A375 (cell line): ENCODE data around the gene PIANP. TPM values are rescaled to one million over a fixed set of nuclear protein-coding genes. Genes with fewer than 3 reads are reported as not detected.

Experiments
- small RNA-seq: library from RNA; depleted of rRNA; stranded (forward); fragments of <200 nt; gene quantifications from one replicate; pipeline ENCODE3, GENCODE V24; 2014
- total RNA-seq: library from RNA; depleted of rRNA; stranded (reverse); fragments of >200 nt; shearing (Covaris generic); gene quantifications from 2 replicates; pipeline ENCODE4 v1.2.3, GENCODE V29; 2014; rRNA removed

Gene PIANP
- 0.08 TPM in 1 of 2 replicates, not detected in the other for total RNA-seq

GRCh38 chr12:6700646-6701051 is at the start of gene PIANP:
Gene PIANP, minus strand, starts transcription at chr12:6700815. Its CDS starts 2,754 bp downstream, at chr12:6698061.

GRCh38 chr12:6723607-6724408 is 23.2 kb upstream of the PIANP start, which contains the start of gene COPS7A:
Gene COPS7A, plus strand, starts transcription at chr12:6724046. Its CDS starts 611 bp downstream, at chr12:6724657.

GRCh38 chr12:6688999-6689882 is 11.4 kb downstream of the PIANP start, which contains the start of gene ZNF384:
Gene ZNF384, minus strand, starts transcription at chr12:6689375. Its CDS starts 9,855 bp downstream, at chr12:6679520.

GRCh38 chr12:6662906-6663742 is 37.5 kb downstream of the PIANP start, which contains the start of gene ING4:
Gene ING4, minus strand, starts transcription at chr12:6663119. Its CDS starts 18 bp downstream, at chr12:6663101.

GRCh38 chr12:6647083-6647604 is 53.5 kb downstream of the PIANP start, which contains the start of gene ACRBP:
Gene ACRBP, minus strand, starts transcription at chr12:6647432. Its CDS starts 66 bp downstream, at chr12:6647366.

Small RNA genes within 50 kb of the gene (small RNA-seq; reads per million reads assigned to genes)
- gene RNU6-781P = not detected

Other genes with a start within 250 kb of the PIANP start
- gene TAPBPL, start 248.8 kb downstream of the PIANP start, total RNA-seq = 8.4 and 9.3 TPM in 2 replicates
- 11.0 and 12.0 TPM in 2 replicates for gene VAMP1, start 230.1 kb downstream of the PIANP start, total RNA-seq
- gene MRPL51, start 207.6 kb downstream of the PIANP start, total RNA-seq = 202 and 259 TPM in 2 replicates
- 185 and 195 TPM in 2 replicates for gene NCAPD2, start 206.7 kb downstream of the PIANP start, total RNA-seq
- gene GAPDH, start 166.3 kb downstream of the PIANP start, total RNA-seq = 9,533 and 10,599 TPM in 2 replicates
- 11.2 and 11.7 TPM in 2 replicates for gene IFFO1, start 144.8 kb downstream of the PIANP start, total RNA-seq
- 115 and 143 TPM in 2 replicates for gene NOP2, start 132.5 kb downstream of the PIANP start, total RNA-seq
- gene CHD4, start 93.4 kb downstream of the PIANP start, total RNA-seq = 322 and 354 TPM in 2 replicates
- gene LPAR5, start 64.9 kb downstream of the PIANP start, total RNA-seq = 0.40 and 0.98 TPM in 2 replicates
- gene ACRBP, start 53.4 kb downstream of the PIANP start, total RNA-seq = not detected in 2 replicates
- gene ING4, start 37.7 kb downstream of the PIANP start, total RNA-seq = 41.6 and 45.4 TPM in 2 replicates
- gene ZNF384, start 11.4 kb downstream of the PIANP start, total RNA-seq = 32.5 and 32.7 TPM in 2 replicates
- gene COPS7A, start 23.2 kb upstream of the PIANP start, total RNA-seq = 107 and 109 TPM in 2 replicates
- gene MLF2, start 52.3 kb upstream of the PIANP start, total RNA-seq = 248 and 252 TPM in 2 replicates
- gene PTMS, start 65.5 kb upstream of the PIANP start, total RNA-seq = 130 and 133 TPM in 2 replicates
- 0.64 and 1.4 TPM in 2 replicates for gene LAG3, start 71.7 kb upstream of the PIANP start, total RNA-seq
- gene CD4, start 88.7 kb upstream of the PIANP start, total RNA-seq = 0.04 TPM in 1 of 2 replicates, not detected in the other
- 2.7 and 3.7 TPM in 2 replicates for gene GPR162, start 121.0 kb upstream of the PIANP start, total RNA-seq
- 24.4 and 25.4 TPM in 2 replicates for gene P3H3, start 127.6 kb upstream of the PIANP start, total RNA-seq
- 0.60 and 1.5 TPM in 2 replicates for gene GNB3, start 140.1 kb upstream of the PIANP start, total RNA-seq
- 59.8 and 88.8 TPM in 2 replicates for gene CDCA3, start 150.5 kb upstream of the PIANP start, total RNA-seq
- gene USP5, start 151.3 kb upstream of the PIANP start, total RNA-seq = 104 and 105 TPM in 2 replicates
- 1,258 and 1,261 TPM in 2 replicates for gene TPI1, start 166.7 kb upstream of the PIANP start, total RNA-seq
- 16.9 and 18.4 TPM in 2 replicates for gene SPSB2, start 172.5 kb upstream of the PIANP start, total RNA-seq
- 12.7 and 15.2 TPM in 2 replicates for gene LRRC23, start 204.0 kb upstream of the PIANP start, total RNA-seq
- 19.2 and 23.8 TPM in 2 replicates for gene ENO2, start 213.8 kb upstream of the PIANP start, total RNA-seq
- 29.4 and 29.8 TPM in 2 replicates for gene ATN1, start 227.1 kb upstream of the PIANP start, total RNA-seq
- gene RNU7-1, start 243.0 kb upstream of the PIANP start, total RNA-seq = not detected in 2 replicates
- 295 and 346 TPM in 2 replicates for gene C12orf57, start 243.2 kb upstream of the PIANP start, total RNA-seq